Epithelial cell of prostate (primary cell): ENCODE measurements around the gene WNK3.
A peak's percentile ranks its signal among the peaks of the same experiment; 100 is the strongest.

Experiments used
- DNase-seq: peaks from one replicate; pipeline ENCODE4 v3.0.0-alpha.2; 2011; ENCODE audit warnings: low read depth, low spot score
- H3K27ac ChIP-seq: fragments of 450-650 bp; 2 replicates; pipeline ENCODE4 v1.5.1; 2017; ENCODE audit warnings: mild to moderate bottlenecking

WNK3 gene

GRCh38 chrX:54248309-54248708, 109.5 kb downstream of the WNK3 start:
- no peak overlapping the region for H3K27ac ChIP-seq
- peak; percentile 12 for DNase-seq

- DNase-seq, result no peak
- H3K27ac ChIP-seq, result no peak overlapping the region
Observed at GRCh38 chrX:54246866-54247265, 111.0 kb downstream of the WNK3 start.

- no peak overlapping the region for H3K27ac ChIP-seq
- DNase-seq, result no peak
Observed at GRCh38 chrX:54238588-54238987, 119.3 kb downstream of the WNK3 start.

- DNase-seq, result no peak
- H3K27ac ChIP-seq, result no peak overlapping the region
Observed at GRCh38 chrX:54237014-54237413, 120.8 kb downstream of the WNK3 start.

GRCh38 chrX:54230435-54231148, 127.3 kb downstream of the WNK3 start:
- no peak overlapping the region for H3K27ac ChIP-seq
- no peak for DNase-seq

- no peak overlapping the region for H3K27ac ChIP-seq
- no peak for DNase-seq
Observed at GRCh38 chrX:54223581-54223980, 134.3 kb downstream of the WNK3 start.

GRCh38 chrX:54213603-54214002, 144.2 kb downstream of the WNK3 start:
- no peak overlapping the region for H3K27ac ChIP-seq
- DNase-seq, result no peak

GRCh38 chrX:54208531-54208930, 149.3 kb downstream of the WNK3 start:
- DNase-seq, result peak; percentile 2
- H3K27ac ChIP-seq, result no peak overlapping the region

GRCh38 chrX:54198262-54198661, 159.6 kb downstream of the WNK3 start:
- DNase-seq, result no peak
- H3K27ac ChIP-seq, result no peak overlapping the region

GRCh38 chrX:54194982-54195588, 162.8 kb downstream of the WNK3 start:
- DNase-seq, result no peak

GRCh38 chrX:54193085-54193821, 164.6 kb downstream of the WNK3 start:
- DNase-seq, result no peak
- H3K27ac ChIP-seq, result no peak overlapping the region

More at GRCh38 chrX:54194982-54195588, 162.8 kb downstream of the WNK3 start:
- no peak overlapping the region for H3K27ac ChIP-seq

GRCh38 chrX:54184474-54184873, 173.4 kb downstream of the WNK3 start:
- H3K27ac ChIP-seq, result no peak overlapping the region
- no peak for DNase-seq

GRCh38 chrX:54182864-54183613, 174.8 kb downstream of the WNK3 start, which contains the start of gene FAM120C:
Gene FAM120C (minus strand): TSS chrX:54183254. CDS start chrX:54183198, 56 bp downstream.
- no peak for DNase-seq
- H3K27ac ChIP-seq, result peak within 1 kb of the TSS; percentile 88

- peak overlapping the region; percentile 88 for H3K27ac ChIP-seq
- no peak for DNase-seq
Observed at GRCh38 chrX:54182194-54182863, 175.5 kb downstream of the WNK3 start.

GRCh38 chrX:54181202-54181953, 176.5 kb downstream of the WNK3 start:
- DNase-seq, result no peak
- H3K27ac ChIP-seq, result peak overlapping the region; percentile 88

- H3K27ac ChIP-seq, result peak overlapping the region; percentile 88
- no peak for DNase-seq
Observed at GRCh38 chrX:54180403-54180802, 177.4 kb downstream of the WNK3 start.

- peak; percentile 41 for DNase-seq
- peak overlapping the region; percentile 88 for H3K27ac ChIP-seq
Observed at GRCh38 chrX:54178100-54178940, 179.5 kb downstream of the WNK3 start.

- H3K27ac ChIP-seq, result peak overlapping the region; percentile 88
Observed at GRCh38 chrX:54177306-54177705, 180.5 kb downstream of the WNK3 start.

More at GRCh38 chrX:54177306-54177705, 180.5 kb downstream of the WNK3 start:
- no peak for DNase-seq
